ENCODE results near the gene SPRR4.

DNA sequence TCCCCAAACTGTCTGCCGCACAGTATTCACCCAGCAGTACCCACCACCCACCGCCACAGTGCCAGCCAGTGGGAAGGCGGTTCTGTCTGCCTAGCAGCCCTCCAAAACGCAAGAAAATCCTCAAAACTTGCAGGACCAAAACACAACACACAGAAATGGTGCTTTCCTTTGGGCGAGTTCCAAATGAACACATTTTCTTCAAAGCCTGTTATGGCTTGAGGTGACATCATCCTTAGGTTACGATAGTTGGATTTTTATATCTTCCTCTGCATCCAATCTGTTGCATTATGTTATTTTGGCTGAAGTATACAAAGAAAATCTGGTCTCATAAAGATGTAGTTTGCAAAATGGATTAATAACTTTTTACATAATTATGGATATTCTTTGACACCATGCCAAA, 22.7 kb downstream of the SPRR4 start:
- no peak for TF ChIP-seq CTCF (IDR thresholded peaks at IDR 0.05; ENCODE audit: low read length)
- no peak for TF ChIP-seq EZH2 (IDR thresholded peaks at IDR 0.05; ENCODE audit: borderline replicate concordance, low read length)

Measured in OCI-LY1 (cell line).